Colon (tissue), 2 donors: Measurements from ENCODE around the gene TMEM240.
"Not testable (repeated sequence)": the region's sequence is repeated elsewhere in the genome, so short reads cannot be mapped to it uniquely, and the experiment has no call there.

ENCODE experiments used
- FAIRE-seq: peaks from 2 replicates; lab custom pipeline; 2012; peaks lifted over from hg19 to GRCh38; lab: Jason Lieb, UNC
- donor health status: control.
- donor health status: control.

Gene TMEM240

GRCh38 chr1:1490633-1491230 is 49.7 kb downstream of the TMEM240 start:
- FAIRE-seq = no peak

GRCh38 chr1:1489861-1490260 is 50.6 kb downstream of the TMEM240 start:
- FAIRE-seq = no peak

- no peak for FAIRE-seq
These were observed 51.2 kb downstream of the TMEM240 start for GRCh38 chr1:1489231-1489630.

- no peak for FAIRE-seq
These were observed 52.7 kb downstream of the TMEM240 start for GRCh38 chr1:1487701-1488100.

GRCh38 chr1:1485755-1486317 is 54.6 kb downstream of the TMEM240 start:
- FAIRE-seq = not testable (repeated sequence)

GRCh38 chr1:1484976-1485750 is 55.3 kb downstream of the TMEM240 start:
- not testable (repeated sequence) for FAIRE-seq
